OCI-LY1 (cell line): ENCODE data around the gene LPCAT4.

Experiments used
- CTCF ChIP-seq: fragments of 200-600 bp; sonication (generic), shearing (Covaris generic); IDR thresholded peaks from 2 replicates; pipeline ENCODE4 v1.5.1; 2017; ENCODE audit warnings: mild to moderate bottlenecking, antibody characterized with exemption, low read length, moderate library complexity, mixed read lengths
- EZH2 ChIP-seq: fragments of 200-600 bp; sonication (generic), shearing (Covaris generic); IDR thresholded peaks from 2 replicates; pipeline ENCODE4 v1.8.0; 2017; ENCODE audit warnings: borderline replicate concordance, mixed run types, mild to moderate bottlenecking, antibody characterized with exemption, low read length, moderate library complexity, mixed read lengths

GRCh38 chr15:34361278-34361677 lies 5.7 kb downstream of the LPCAT4 start:
- TF ChIP-seq CTCF (no peak), EZH2 (no peak)
